GM21447 (cell line): ENCODE data around the gene BAZ2B.
"Not testable (repeated sequence)": the region's sequence is repeated elsewhere in the genome, so short reads cannot be mapped to it uniquely, and the experiment has no call there.

Source experiments
- ATAC-seq: cut with Tn5 transposase; IDR thresholded peaks from one replicate; pipeline ENCODE4 v1.9.1; 2021; ENCODE audit not compliant: unreplicated experiment

BAZ2B gene

GRCh38 chr2:159542101-159542500 lies 74.2 kb downstream of the BAZ2B start:
- ATAC-seq, result no peak

GRCh38 chr2:159539701-159540100 lies 76.6 kb downstream of the BAZ2B start:
- no peak for ATAC-seq

- no peak for ATAC-seq
Observed at GRCh38 chr2:159538801-159539200, 77.5 kb downstream of the BAZ2B start.

- ATAC-seq, result not testable (repeated sequence)
Observed at GRCh38 chr2:159535261-159535660, 81.1 kb downstream of the BAZ2B start.

GRCh38 chr2:159531475-159531874 lies 84.9 kb downstream of the BAZ2B start:
- no peak for ATAC-seq

GRCh38 chr2:159526433-159526832 lies 89.9 kb downstream of the BAZ2B start:
- ATAC-seq, result no peak

GRCh38 chr2:159525012-159525411 lies 91.3 kb downstream of the BAZ2B start:
- ATAC-seq, result no peak

- ATAC-seq, result no peak
Observed at GRCh38 chr2:159521272-159521671, 95.1 kb downstream of the BAZ2B start.

- ATAC-seq, result no peak
Observed at GRCh38 chr2:159518321-159519005, 97.9 kb downstream of the BAZ2B start.

- peak; percentile 82 for ATAC-seq
Observed at GRCh38 chr2:159516241-159516758, 100.0 kb downstream of the BAZ2B start.

- no peak for ATAC-seq
Observed at GRCh38 chr2:159515441-159515840, 100.9 kb downstream of the BAZ2B start.

- no peak for ATAC-seq
Observed at GRCh38 chr2:159513745-159514144, 102.6 kb downstream of the BAZ2B start.

- no peak for ATAC-seq
Observed at GRCh38 chr2:159508140-159508539, 108.2 kb downstream of the BAZ2B start.

GRCh38 chr2:159506764-159507440 lies 109.4 kb downstream of the BAZ2B start:
- no peak for ATAC-seq

- no peak for ATAC-seq
Observed at GRCh38 chr2:159506202-159506601, 110.1 kb downstream of the BAZ2B start.

- no peak for ATAC-seq
Observed at GRCh38 chr2:159505196-159505595, 111.2 kb downstream of the BAZ2B start.

GRCh38 chr2:159501743-159502142 lies 114.6 kb downstream of the BAZ2B start:
- no peak for ATAC-seq

GRCh38 chr2:159497847-159498246 lies 118.5 kb downstream of the BAZ2B start:
- ATAC-seq, result no peak

GRCh38 chr2:159497256-159497655 lies 119.1 kb downstream of the BAZ2B start:
- ATAC-seq, result no peak

GRCh38 chr2:159489476-159489875 lies 126.9 kb downstream of the BAZ2B start:
- no peak for ATAC-seq

GRCh38 chr2:159484532-159484931 lies 131.8 kb downstream of the BAZ2B start:
- no peak for ATAC-seq

GRCh38 chr2:159476329-159476728 lies 140.0 kb downstream of the BAZ2B start:
- ATAC-seq, result no peak
